D721Med (cell line): ENCODE measurements around the gene LRRC25.

Experiments
- DNase-seq: peaks from one replicate; pipeline ENCODE4 v3.0.0; 2011; ENCODE audit warnings: low spot score; ENCODE audit not compliant: insufficient read length
- FAIRE-seq: peaks from 2 replicates; lab custom pipeline; 2011; peaks lifted over from hg19 to GRCh38; lab: Jason Lieb, UNC
- TF ChIP-seq, protein P1 (sequence below): IDR thresholded peaks from 2 replicates; pipeline ENCODE4 v1.5.1; 2012; ENCODE audit warnings: mild to moderate bottlenecking, control low read depth; ENCODE audit not compliant: insufficient read depth; ENCODE audit errors: missing control alignments

The LRRC25 gene

DNA sequence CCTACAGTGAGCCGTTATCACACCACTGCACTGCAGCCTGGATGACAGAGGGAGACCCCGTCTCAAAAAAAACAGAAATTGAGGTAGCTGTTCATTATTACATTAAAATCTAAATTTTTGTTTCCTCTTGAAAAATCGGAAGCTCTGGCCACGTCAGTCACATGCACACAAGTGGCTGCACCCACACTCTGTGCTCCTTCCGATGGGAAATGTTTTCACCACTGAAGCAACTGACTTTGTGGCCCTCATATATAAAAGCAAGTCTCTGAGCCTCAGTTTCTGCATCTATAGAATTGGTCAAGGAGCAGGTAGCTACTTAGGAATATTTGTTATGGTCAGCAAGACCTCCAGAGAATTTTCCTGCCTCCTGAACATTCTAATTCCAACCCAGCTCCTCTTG, 4.5 kb downstream of the LRRC25 start:
- no peak for FAIRE-seq
- no peak for DNase-seq
- TF ChIP-seq, protein P1, sequence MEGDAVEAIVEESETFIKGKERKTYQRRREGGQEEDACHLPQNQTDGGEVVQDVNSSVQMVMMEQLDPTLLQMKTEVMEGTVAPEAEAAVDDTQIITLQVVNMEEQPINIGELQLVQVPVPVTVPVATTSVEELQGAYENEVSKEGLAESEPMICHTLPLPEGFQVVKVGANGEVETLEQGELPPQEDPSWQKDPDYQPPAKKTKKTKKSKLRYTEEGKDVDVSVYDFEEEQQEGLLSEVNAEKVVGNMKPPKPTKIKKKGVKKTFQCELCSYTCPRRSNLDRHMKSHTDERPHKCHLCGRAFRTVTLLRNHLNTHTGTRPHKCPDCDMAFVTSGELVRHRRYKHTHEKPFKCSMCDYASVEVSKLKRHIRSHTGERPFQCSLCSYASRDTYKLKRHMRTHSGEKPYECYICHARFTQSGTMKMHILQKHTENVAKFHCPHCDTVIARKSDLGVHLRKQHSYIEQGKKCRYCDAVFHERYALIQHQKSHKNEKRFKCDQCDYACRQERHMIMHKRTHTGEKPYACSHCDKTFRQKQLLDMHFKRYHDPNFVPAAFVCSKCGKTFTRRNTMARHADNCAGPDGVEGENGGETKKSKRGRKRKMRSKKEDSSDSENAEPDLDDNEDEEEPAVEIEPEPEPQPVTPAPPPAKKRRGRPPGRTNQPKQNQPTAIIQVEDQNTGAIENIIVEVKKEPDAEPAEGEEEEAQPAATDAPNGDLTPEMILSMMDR: no peak

DNA sequence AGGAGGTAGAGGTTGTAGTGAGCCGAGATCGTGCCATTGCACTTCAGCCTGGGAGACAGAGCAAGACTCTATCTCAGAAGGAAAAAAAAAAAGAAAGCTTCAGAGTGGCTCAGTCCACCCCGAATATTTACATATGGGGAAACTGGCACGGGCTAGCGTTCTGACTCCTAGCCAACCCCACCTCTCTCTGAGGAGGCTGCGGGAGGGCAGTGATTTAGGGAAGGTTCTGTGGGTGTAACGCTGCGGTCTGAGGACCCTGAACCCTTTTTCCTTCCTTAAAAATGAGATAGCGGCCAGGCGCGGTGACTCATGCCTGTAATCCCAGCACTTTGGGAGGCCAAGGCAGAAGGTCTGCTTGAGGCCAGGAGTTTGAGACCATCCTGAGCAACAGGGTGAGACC, 5.0 kb downstream of the LRRC25 start:
- FAIRE-seq: no peak
- no peak for DNase-seq
- TF ChIP-seq, protein P1: no peak

DNA sequence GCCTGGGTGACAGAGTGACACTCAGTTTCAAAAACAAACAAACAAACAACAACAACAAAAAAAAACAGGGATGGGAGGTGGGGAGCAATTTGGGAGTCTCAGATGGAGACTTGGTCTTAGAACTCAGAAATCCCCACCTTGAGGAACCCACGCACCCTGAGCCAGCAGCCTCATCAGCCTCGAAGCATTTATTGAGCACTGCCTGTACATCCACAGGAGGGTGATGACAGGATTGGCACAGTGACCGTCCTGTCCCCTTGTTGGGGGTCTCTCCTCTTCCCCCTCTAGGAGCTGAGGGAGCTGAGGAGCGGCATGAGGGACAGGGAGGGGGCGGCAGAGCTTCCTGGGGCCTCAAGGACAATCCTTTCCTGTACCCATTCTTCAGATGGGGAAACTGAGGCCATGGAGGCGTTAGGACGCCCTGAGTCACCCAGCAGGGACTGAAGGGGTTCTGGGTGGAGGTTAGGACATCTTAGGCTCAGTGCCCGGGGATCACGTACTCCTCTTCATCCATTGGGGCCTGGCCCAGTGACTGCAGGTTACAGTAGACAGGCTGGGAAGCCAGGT, 5.8 kb downstream of the LRRC25 start:
- no peak for DNase-seq
- TF ChIP-seq, protein P1: no peak
- FAIRE-seq: no peak

DNA sequence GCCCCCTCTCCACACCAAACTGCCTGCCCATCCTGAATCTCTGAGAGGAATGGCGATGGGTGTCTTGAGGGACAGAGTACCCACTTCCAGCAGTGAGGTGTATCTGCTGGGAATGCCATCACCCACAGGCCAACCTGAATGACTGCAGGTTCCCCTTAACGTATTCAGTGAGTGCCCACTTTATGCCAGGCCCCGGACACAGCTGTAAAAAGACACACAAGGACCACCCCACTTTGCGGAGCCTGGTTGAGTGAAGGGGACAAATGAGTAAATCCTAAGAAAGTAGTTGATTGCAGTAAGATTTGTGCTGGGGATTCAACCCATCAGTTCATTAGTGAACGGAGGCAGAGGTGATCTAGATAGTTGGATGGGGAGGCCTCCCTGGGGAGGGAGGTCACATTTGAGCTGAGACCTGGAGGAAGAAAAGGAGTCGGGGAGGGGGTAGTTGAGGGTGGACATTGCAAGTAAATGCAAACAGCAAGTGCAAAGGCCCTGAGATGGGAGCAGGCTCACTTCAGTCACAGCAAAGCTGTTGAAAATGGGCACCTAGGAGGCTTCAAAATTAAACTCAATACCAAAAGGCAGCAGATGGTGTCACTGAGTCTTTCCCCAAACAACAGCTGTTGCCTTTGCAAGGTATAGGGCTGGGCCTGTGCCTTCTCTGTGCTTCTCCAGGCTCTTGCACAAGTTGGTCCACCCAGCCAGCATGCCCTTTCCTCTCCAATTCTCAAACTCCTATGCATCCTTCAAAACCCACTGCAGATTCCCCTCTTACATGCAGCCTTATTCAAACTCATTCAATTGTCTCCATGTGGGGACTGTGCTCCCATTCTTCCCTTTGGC, 7.1 kb downstream of the LRRC25 start:
- TF ChIP-seq, protein P1: no peak
- DNase-seq (no peak), FAIRE-seq (no peak)

DNA sequence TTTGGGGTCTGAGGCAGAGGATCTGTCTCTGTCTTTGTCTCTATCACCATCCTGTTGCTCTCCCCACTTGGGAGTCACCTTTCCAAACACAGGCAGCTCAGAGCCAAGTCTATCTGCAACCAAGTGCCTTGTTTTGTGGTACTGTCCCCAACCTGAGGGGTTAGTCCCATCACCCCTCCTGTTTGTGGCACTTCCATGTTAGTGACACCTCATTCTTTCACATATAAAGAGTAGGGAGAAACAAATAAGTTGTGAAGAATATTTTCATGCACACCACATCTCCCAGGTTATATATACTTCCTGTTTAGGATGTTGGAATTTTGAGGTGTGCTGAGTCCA, 7.7 kb downstream of the LRRC25 start:
- FAIRE-seq (no peak), DNase-seq (no peak)
- TF ChIP-seq, protein P1: no peak

DNA sequence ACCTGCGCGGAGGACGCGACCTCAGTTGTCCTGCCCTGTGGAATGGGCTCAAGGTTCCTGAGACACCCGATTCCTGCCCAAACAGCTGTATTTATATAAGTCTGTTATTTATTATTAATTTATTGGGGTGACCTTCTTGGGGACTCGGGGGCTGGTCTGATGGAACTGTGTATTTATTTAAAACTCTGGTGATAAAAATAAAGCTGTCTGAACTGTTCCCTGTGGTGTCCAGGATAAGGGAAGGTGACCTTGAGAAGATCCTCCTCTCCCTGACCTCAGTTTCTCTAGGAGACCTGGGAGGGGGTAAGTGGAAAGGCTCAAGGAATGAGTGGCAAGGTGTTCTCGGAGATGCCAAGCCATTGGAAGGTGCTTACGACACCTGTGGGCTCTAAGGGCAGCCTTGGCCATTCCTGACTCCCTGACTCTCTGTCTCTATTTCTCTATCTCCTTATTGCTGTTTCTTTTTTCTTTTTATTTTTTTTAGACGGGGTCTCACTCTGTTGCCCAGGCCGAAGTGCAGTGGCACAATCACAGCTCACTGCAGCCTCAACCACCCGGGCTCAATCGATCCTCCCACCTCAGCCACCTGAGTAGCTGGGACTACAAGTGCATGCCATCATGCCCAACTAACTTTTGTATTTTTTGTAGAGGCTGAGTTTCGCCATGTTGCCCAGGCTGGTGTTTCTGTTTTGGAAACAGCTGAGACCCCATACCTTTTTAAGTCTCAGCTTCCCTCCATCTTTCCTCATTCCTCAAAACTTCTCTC, 8.3 kb downstream of the LRRC25 start:
- DNase-seq (no peak), FAIRE-seq (no peak)
- TF ChIP-seq, protein P1: no peak
